Panc1 (cell line): Measurements from ENCODE around the gene EDRF1. TPM values are rescaled to one million over a fixed set of nuclear protein-coding genes. Genes with fewer than 3 reads are reported as not detected.

Experiments
- ATAC-seq: fragments of 200-7000 bp; cut with Tn5 transposase; 2 replicates; pipeline ENCODE4 v1.9.1; 2020; ENCODE audit warnings: mild to moderate bottlenecking, moderate library complexity
- BruUV-seq: library from RNA; stranded (reverse); fragments of 400-500 nt; replicated peaks from 2 replicates; lab custom pipeline; 2021; lab: Mats Ljungman, UMichigan
- CTCF ChIA-PET: fragments of 300-600 bp; sonication (Branson Sonifier 250); formaldehyde crosslinking; loops from one replicate; lab custom pipeline; 2022; ENCODE audit warnings: antibody characterized with exemption; lab: Charles Lee
- POLR2A ChIA-PET: fragments of 300-600 bp; sonication (Branson Sonifier 250); formaldehyde crosslinking; loops from one replicate; lab custom pipeline; 2022; ENCODE audit warnings: antibody characterized with exemption; lab: Charles Lee
- DNase-seq: peaks from one replicate; pipeline ENCODE4 v3.0.0-alpha.2; 2010; ENCODE audit warnings: low read depth, low spot score
- H3K27ac ChIP-seq: 2 replicates; pipeline ENCODE4 v1.5.1; 2011; ENCODE audit warnings: mild to moderate bottlenecking, low read length, inconsistent platforms
- H3K27me3 ChIP-seq: fragments of 200-500 bp; sonication (Bioruptor generic); 2 replicates; pipeline ENCODE4 v1.6.0; 2014; ENCODE audit warnings: low read length, inconsistent platforms; ENCODE audit not compliant: control insufficient read depth, insufficient read depth
- H3K36me3 ChIP-seq: fragments of 200-500 bp; sonication (Bioruptor generic); 2 replicates; pipeline ENCODE4 v1.5.1; 2014; ENCODE audit warnings: inconsistent platforms, mild to moderate bottlenecking, low read length, moderate library complexity; ENCODE audit not compliant: control insufficient read depth, insufficient read depth
- H3K4me1 ChIP-seq: 2 replicates; pipeline ENCODE4 v1.5.1; 2011; ENCODE audit warnings: inconsistent platforms, mild to moderate bottlenecking, low read length, moderate library complexity; ENCODE audit not compliant: control insufficient read depth, insufficient read depth
- H3K4me3 ChIP-seq, 2 experiments: 2 replicates each; pipeline ENCODE4 v1.5.1; 2011 to 2012; ENCODE audit warnings: low read depth in 2 of 2, low read length in 2 of 2, mild to moderate bottlenecking in 2 of 2, inconsistent platforms in 1 of 2, moderate library complexity in 1 of 2
- H3K9me3 ChIP-seq: fragments of 200-500 bp; sonication (Bioruptor generic); 2 replicates; pipeline ENCODE4 v1.5.1; 2014; ENCODE audit warnings: low read depth, mild to moderate bottlenecking, inconsistent platforms, low read length, moderate library complexity; ENCODE audit not compliant: control insufficient read depth, insufficient read depth
- POLR2AphosphoS5 ChIP-seq: IDR thresholded peaks from 2 replicates; pipeline ENCODE4 v1.6.1; 2012; ENCODE audit warnings: mild to moderate bottlenecking, low read depth, low read length, moderate library complexity
- REST ChIP-seq, 2 experiments: IDR thresholded peaks; 2 replicates each; pipeline ENCODE4 v1.6.1; 2011 to 2012; ENCODE audit warnings: low read depth in 2 of 2, control low read depth in 1 of 2, low read length in 1 of 2, mild to moderate bottlenecking in 1 of 2, moderate library complexity in 1 of 2; ENCODE audit not compliant: insufficient read depth in 1 of 2
- SIN3A ChIP-seq: IDR thresholded peaks from 2 replicates; pipeline ENCODE4 v1.6.1; 2012; ENCODE audit warnings: low read depth, mild to moderate bottlenecking, low read length, moderate library complexity, borderline replicate concordance; ENCODE audit not compliant: insufficient read depth
- TCF7L2 ChIP-seq: IDR thresholded peaks from 2 replicates; pipeline ENCODE4 v1.6.1; 2011; ENCODE audit warnings: mild to moderate bottlenecking, low read depth, low read length, inconsistent platforms
- in situ Hi-C: cut with HindIII; loops from 2 replicates; pipeline ENCODE4 v1.10.0; 2016; ENCODE audit warnings: low sequenced_read_pairs, low pct_unique_long_range_greater_than_20kb
- intact Hi-C: fragments of 100-400 bp; cut with micrococcal nuclease; formaldehyde crosslinking; loops from one replicate; pipeline ENCODE4 v1.10.0; 2022; ENCODE audit not compliant: unreplicated experiment
- total RNA-seq: library from RNA; stranded (reverse); gene quantifications from one replicate; pipeline ENCODE4 v1.2.1, GENCODE V29; 2021; ENCODE audit not compliant: unreplicated experiment
- TF ChIP-seq, protein P1 (sequence below): fragments of 450-650 bp; IDR thresholded peaks from 2 replicates; pipeline ENCODE4 v1.5.1; 2017; ENCODE audit warnings: mild to moderate bottlenecking

The EDRF1 gene
- total RNA-seq, 1 experiment from 2014 or later: 36.3 TPM

GRCh38 chr10:125808047-125808446 lies 88.5 kb downstream of the EDRF1 start:
- in situ Hi-C loops: no loop called here
- BruUV-seq: no TSS peak
- H3K4me1 ChIP-seq: no peaks in the 10 kb centered on the region
- H3K27me3 ChIP-seq: no peaks in the 10 kb centered on the region
- DNase-seq (no peak), ATAC-seq (no peak)
- ChIA-PET CTCF (no interaction called here), POLR2A (no interaction called here)
- peaks cover 21% of the 10 kb centered on the region for H3K36me3 ChIP-seq
- intact Hi-C loops: no loop called here
- TF ChIP-seq POLR2AphosphoS5 (no peak), TCF7L2 (no peak), SIN3A (no peak), REST (IDR thresholded peaks at IDR 0.05; ENCODE audit: insufficient read depth in 1 of 2, low read depth in 2 of 2, low read length in 1 of 2) (no peak)
- TF ChIP-seq, protein P1, sequence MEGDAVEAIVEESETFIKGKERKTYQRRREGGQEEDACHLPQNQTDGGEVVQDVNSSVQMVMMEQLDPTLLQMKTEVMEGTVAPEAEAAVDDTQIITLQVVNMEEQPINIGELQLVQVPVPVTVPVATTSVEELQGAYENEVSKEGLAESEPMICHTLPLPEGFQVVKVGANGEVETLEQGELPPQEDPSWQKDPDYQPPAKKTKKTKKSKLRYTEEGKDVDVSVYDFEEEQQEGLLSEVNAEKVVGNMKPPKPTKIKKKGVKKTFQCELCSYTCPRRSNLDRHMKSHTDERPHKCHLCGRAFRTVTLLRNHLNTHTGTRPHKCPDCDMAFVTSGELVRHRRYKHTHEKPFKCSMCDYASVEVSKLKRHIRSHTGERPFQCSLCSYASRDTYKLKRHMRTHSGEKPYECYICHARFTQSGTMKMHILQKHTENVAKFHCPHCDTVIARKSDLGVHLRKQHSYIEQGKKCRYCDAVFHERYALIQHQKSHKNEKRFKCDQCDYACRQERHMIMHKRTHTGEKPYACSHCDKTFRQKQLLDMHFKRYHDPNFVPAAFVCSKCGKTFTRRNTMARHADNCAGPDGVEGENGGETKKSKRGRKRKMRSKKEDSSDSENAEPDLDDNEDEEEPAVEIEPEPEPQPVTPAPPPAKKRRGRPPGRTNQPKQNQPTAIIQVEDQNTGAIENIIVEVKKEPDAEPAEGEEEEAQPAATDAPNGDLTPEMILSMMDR: no peak
- no peak overlapping the region for H3K27ac ChIP-seq
- H3K4me3 ChIP-seq: no peak overlapping the region
- no peaks in the 10 kb centered on the region for H3K9me3 ChIP-seq

DNA sequence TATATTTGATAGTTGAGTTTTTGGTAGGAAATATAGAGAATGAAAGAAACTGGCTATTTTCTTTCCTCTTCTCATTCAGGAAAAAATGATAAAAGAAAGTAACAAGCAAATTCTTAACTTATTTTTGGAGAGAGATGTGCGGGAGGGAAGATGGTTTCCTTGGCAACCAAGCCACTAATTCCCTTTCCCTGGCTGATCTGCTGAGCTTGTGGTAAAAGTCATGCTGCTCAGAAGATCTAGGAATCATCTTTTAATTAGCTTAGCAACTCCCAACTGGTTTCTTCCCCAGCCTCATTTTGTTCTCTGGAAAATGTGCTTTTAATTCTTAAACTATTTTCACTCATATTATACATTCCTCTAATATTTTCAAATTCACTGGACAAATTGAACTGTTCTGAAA lies 91.7 kb downstream of the EDRF1 start:
- H3K27me3 ChIP-seq: no peaks in the 10 kb centered on the region
- ATAC-seq: no peak
- intact Hi-C loops: no loop called here
- H3K9me3 ChIP-seq: no peaks in the 10 kb centered on the region
- no peaks in the 10 kb centered on the region for H3K4me1 ChIP-seq
- ChIA-PET CTCF (interaction anchor here (0.6 kb wide), 1 partner anchor 58 kb away, joined by 3 read pairs; no protein-coding TSS in a partner anchor), POLR2A (no interaction called here)
- TF ChIP-seq SIN3A (no peak), TCF7L2 (no peak), POLR2AphosphoS5 (no peak), REST (IDR thresholded peaks at IDR 0.05; ENCODE audit: insufficient read depth in 1 of 2, low read depth in 2 of 2, low read length in 1 of 2) (no peak)
- TF ChIP-seq, protein P1: no peak
- H3K36me3 ChIP-seq: peaks cover 20% of the 10 kb centered on the region
- in situ Hi-C loops: no loop called here
- H3K27ac ChIP-seq: no peak overlapping the region
- no peak overlapping the region for H3K4me3 ChIP-seq
- DNase-seq: no peak
- no TSS peak for BruUV-seq
